AG08396 (cell line): Measurements from ENCODE around the gene GID4.
"Not testable (repeated sequence)": the region's sequence is repeated elsewhere in the genome, so short reads cannot be mapped to it uniquely, and the experiment has no call there.

ENCODE experiments used
- DNase-seq: peaks from one replicate; pipeline ENCODE4 v3.0.0; 2012; ENCODE audit warnings: low spot score, mixed read lengths

Gene GID4

GRCh38 chr17:18038861-18039534 is at the start of gene GID4, which contains the start of gene ATPAF2:
GID4 (plus strand) TSS chr17:18039408; CDS start chr17:18039465, 57 bp downstream.
ATPAF2 (minus strand) TSS chr17:18039168; CDS start chr17:18039013, 155 bp downstream.
- peak; percentile 99 for DNase-seq

GRCh38 chr17:17989618-17990017 is 49.6 kb upstream of the GID4 start:
- no peak for DNase-seq

GRCh38 chr17:17990282-17990681 is 48.9 kb upstream of the GID4 start:
- DNase-seq = no peak

GRCh38 chr17:17993366-17993765 is 45.8 kb upstream of the GID4 start:
- DNase-seq = no peak

- no peak for DNase-seq
Observed at GRCh38 chr17:17993852-17994251, 45.4 kb upstream of the GID4 start.

- DNase-seq = no peak
Observed at GRCh38 chr17:17994271-17995069, 44.7 kb upstream of the GID4 start.

GRCh38 chr17:17995887-17996286 is 43.3 kb upstream of the GID4 start:
- not testable (repeated sequence) for DNase-seq

- DNase-seq = no peak
Observed at GRCh38 chr17:17998934-17999333, 40.3 kb upstream of the GID4 start.

GRCh38 chr17:17999364-18000029 is 39.7 kb upstream of the GID4 start:
- no peak for DNase-seq

GRCh38 chr17:18000030-18000408 is 39.2 kb upstream of the GID4 start:
- DNase-seq = no peak

- peak; percentile 32 for DNase-seq
Observed at GRCh38 chr17:18002171-18002570, 37.0 kb upstream of the GID4 start.

- DNase-seq = no peak
Observed at GRCh38 chr17:18004345-18004744, 34.9 kb upstream of the GID4 start.

GRCh38 chr17:18004884-18005305 is 34.3 kb upstream of the GID4 start:
- DNase-seq = no peak

GRCh38 chr17:18005496-18005895 is 33.7 kb upstream of the GID4 start:
- no peak for DNase-seq

- DNase-seq = no peak
Observed at GRCh38 chr17:18006495-18007239, 32.5 kb upstream of the GID4 start.

GRCh38 chr17:18008496-18009268 is 30.5 kb upstream of the GID4 start:
- DNase-seq = peak; percentile 89

GRCh38 chr17:18009609-18010420 is 29.4 kb upstream of the GID4 start:
- no peak for DNase-seq

GRCh38 chr17:18011286-18011685 is 27.9 kb upstream of the GID4 start:
- DNase-seq = no peak

- no peak for DNase-seq
Observed at GRCh38 chr17:18014006-18014405, 25.2 kb upstream of the GID4 start.

- DNase-seq = no peak
Observed at GRCh38 chr17:18015593-18015992, 23.6 kb upstream of the GID4 start.
